Stimulated activated CD4-positive, alpha-beta T cell treated with anti-CD3 and anti-CD28 coated beads, Interleukin-15, amount 100 ng/mL, for 1 hour (primary cell): ENCODE data around the gene CFAP57.

Source experiments
- DNase-seq, 2 donors: peaks; one replicate each; pipeline ENCODE4 v3.0.0-alpha.2; 2020; ENCODE audit warnings: low read depth in 1 of 2, low spot score in 1 of 2

Gene CFAP57

GRCh38 chr1:43294761-43295160, 122.6 kb downstream of the CFAP57 start:
- DNase-seq = no peak

GRCh38 chr1:43296207-43296606, 124.1 kb downstream of the CFAP57 start:
- no peak for DNase-seq

DNA sequence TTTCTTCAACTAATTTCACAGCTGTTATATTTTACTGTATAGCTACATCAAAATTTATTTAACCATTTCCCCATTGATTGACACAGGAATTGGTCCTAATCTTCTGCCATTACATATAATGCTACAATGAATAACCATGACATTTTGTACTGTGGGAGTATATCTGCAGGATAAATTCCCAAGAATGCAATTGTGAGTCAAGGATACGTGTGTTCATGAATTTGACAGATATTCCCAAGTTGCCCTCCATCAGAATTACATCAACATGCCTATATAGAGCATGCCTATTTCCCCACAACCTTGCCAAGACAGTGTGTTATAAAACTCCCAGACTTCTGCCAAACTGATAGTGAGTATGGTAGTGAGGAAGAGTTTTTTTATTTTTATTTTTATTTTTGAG, 125.9 kb downstream of the CFAP57 start:
- DNase-seq = no peak

DNA sequence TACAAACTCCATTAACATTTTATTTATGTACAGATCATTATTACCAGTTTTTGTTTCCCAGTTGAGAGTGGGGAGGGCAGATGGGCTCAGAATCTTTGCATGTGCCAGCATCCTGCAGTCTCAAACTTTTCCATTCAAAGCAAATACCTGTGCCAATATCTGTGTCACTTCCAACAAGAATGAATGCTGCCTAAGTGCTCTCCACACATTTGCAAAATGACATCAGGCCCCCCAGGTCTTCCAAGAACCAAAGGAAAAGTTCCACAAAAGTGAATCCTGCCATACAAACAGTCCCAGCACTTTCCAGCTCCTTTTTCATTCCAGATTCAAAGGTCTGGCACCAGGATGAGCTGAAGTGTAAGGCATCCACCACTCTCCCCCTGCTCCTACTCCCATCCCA, 127.0 kb downstream of the CFAP57 start:
- DNase-seq = no peak

DNA sequence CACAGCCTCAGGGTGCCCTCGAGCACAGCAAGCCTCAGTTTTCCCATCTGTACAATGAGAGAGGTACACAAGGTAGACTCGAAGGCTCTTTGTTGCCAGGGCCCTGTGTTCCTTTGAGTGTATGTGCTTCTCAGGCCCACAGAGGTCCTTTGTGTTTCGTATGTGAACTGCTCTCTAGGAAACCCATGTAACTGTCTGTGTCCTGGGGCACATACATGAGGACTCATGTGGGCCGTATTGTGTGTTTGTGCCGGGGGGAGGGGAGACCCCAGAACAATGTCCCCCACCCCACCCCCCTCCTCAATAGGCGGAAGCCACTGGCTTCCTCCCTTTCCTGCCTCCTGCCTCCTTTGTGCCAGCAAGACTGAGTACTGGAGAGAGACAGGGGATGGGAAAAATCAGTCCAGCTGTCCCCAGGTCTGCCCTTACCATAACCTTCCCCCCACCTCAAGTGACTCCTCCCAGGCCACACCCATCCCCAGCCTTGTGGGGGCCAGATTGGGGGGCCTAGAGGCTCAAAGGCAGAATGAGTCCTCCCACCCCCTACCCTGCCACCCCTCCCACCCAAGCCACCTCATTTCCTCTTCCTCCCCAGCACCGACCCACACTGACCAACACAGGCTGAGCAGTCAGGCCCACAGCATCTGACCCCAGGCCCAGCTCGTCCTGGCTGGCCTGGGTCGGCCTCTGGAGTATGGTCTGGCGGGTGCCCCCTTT, 128.4 kb downstream of the CFAP57 start, which contains the start of gene TIE1:
TIE1 (plus strand) TSS at position 605 of the 717 bp plus-strand sequence; CDS start at position 695, 90 bp downstream.
- no peak for DNase-seq

GRCh38 chr1:43302201-43302600, 130.1 kb downstream of the CFAP57 start:
- DNase-seq = no peak

DNA sequence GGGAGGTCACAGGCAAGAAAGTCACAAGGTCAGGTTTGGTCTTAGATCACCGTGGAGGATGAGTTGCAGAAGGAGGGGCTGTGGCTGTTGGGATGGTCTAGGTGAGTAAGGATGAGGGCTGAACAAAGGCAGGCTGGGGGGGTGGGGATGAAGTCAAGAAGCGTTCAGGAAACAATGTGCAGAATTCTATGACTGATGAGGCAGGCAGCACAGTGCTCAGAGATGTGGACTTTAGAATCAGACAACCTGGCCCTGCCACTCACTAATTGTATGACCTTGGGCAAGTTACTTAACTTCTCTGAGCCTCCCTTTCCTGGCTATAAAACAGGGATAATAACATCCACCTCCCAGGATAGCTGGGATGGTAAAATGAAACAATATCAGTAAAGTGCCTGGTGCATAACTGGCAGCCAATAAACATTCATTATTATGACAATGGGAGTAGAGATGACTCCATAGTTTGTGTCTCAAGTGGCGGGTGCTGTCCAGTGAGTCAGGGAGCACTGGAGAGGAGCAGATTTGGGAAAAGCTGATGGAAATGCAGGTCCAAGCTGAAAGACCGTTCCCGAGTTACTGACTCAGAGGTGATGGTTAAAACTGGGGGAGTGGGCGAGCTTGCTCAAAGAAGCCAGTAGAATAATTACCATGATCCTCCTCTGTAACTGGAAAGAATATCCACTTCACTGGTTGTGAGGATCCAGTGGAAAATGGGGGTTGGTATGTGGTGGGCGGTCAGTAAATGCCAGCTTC, 130.8 kb downstream of the CFAP57 start:
- no peak for DNase-seq

DNA sequence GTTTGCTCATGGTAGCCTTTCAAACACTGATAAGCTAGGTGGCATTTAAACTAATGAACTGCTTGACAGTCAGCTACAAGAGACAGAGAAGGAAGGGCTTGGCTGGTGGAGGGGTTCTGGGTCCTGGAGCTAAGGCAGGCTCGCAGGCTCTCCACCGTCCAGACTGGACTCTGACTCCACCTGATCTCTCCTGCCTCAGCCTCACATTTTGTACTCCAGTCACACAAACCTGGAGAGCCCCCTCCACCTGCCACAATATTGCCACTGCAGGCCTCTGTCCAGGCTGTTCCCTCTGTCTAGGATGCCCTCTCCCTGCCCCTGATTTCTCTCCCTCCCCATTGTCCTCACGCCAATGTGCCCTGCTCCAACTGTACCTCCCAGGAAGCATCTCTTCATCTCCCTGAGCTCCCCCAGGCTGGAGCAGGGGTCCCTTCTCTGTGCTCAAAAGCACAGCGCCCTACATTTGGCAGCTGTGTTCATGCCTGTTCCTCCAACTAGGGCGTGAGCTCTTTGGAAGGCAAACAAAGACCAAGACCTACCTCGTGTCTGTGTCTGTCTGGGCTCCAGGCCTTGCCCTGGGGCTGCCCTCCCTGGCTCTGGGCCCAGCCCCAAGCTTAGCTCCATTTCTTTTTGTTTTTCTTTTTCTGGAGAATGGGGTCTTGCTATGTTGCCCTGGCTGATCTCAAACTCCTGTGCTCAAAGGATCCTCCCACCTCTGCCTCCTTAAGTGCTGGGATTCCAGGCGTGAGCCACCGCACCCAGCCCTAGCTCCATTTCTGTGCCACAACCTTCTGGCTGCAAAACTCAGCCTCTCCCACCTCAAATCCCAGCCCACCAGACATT, 131.6 kb downstream of the CFAP57 start:
- DNase-seq = no peak
